ENCODE results near the gene ADAMTSL2.
"Not testable (repeated sequence)": the region's sequence is repeated elsewhere in the genome, so short reads cannot be mapped to it uniquely, and the experiment has no call there.

The ADAMTSL2 gene

DNA sequence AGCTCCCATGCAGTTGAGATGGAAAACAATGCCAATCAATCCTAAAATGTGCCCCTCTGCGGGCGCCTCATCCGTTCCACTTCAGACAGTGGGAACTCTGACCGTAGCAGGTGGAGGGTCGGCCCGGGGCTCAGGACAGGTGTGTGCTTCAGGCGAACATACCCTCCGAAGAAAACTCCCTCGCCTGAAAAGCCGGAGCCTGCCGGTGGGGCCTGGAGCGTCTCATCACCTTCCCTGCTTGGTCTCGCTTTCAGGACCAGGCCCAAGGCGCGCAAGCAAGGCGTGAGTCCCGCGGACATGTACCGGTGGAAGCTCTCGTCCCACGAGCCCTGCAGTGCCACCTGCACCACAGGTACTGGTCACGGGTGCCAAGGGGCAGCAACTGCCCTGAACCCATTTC is 26.4 kb downstream of the ADAMTSL2 start:
- DNase-seq, result no peak

DNA sequence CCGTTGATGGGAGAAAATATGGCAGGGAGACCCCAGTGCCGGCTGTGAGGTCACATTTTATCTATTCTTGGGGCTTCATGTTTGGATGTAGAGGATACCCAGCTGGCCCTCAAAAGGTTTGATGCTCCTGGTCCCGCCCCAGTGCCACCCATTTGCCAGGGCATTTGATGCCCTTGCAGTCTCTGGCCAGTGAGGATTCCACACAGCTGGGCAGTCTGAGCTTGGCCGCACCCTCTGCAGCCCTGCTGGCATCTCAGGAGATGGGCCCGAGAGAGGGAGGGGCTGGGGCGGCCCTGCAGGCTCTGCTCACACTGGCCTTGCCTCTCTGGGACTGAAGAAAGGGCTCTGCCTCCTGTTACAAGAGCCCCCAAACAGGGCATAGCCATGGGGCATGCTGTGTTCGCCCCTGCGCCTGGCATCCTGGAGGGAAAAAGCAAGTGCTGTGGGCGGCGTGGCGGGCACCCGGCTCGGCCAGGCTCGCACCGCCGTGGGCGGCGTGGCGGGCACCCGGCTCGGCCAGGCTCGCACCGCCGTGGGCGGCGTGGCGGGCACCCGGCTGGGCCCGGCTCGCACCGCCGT is 27.6 kb downstream of the ADAMTSL2 start:
- DNase-seq, result no peak

DNA sequence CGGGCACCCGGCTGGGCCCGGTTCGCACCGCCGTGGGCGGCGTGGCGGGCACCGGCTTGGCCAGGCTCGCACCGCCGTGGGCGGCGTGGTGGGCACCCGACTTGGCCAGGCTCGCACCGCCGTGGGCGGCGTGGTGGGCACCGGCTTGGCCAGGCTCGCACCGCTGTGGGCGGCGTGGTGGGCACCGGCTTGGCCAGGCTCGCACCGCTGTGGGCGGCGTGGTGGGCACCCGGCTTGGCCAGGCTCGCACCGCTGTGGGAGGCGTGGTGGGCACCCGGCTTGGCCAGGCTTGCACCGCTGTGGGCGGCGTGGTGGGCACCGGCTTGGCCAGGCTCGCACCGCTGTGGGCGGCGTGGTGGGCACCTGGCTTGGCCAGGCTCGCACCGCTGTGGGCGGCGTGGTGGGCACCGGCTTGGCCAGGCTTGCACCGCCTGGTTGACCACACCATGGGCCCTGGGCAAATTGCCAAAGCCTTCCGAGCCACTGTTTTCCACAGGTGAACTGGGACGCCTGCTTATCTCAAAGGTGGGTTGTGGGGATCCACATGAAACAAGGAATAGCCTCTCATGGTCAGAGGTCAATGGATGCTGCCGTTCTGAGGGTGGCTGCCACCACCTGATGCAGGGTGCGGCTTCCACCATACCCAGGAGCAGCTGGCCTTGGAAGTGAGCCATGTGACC is 28.2 kb downstream of the ADAMTSL2 start:
- no peak for DNase-seq

GRCh38 chr9:133563291-133563796 is 28.8 kb downstream of the ADAMTSL2 start:
- no peak for DNase-seq

DNA sequence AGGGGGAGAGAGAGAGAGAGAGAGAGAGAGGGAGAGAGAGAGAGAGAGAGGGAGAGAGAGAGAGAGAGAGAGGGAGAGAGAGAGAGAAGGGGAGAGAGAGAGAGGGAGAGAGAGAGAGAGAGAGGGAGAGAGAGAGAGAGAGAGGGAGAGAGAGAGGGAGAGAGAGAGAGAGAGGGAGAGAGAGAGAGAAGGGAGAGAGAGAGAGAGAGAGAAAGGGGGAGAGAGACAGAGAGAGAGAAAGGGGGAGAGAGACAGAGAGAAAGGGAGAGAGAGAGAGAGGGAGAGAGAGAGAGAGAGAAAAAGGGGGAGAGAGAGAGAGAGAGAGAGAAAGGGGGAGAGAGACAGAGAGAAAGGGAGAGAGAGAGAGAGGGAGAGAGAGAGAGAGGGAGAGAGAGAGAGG is 29.3 kb downstream of the ADAMTSL2 start:
- not testable (repeated sequence) for DNase-seq

DNA sequence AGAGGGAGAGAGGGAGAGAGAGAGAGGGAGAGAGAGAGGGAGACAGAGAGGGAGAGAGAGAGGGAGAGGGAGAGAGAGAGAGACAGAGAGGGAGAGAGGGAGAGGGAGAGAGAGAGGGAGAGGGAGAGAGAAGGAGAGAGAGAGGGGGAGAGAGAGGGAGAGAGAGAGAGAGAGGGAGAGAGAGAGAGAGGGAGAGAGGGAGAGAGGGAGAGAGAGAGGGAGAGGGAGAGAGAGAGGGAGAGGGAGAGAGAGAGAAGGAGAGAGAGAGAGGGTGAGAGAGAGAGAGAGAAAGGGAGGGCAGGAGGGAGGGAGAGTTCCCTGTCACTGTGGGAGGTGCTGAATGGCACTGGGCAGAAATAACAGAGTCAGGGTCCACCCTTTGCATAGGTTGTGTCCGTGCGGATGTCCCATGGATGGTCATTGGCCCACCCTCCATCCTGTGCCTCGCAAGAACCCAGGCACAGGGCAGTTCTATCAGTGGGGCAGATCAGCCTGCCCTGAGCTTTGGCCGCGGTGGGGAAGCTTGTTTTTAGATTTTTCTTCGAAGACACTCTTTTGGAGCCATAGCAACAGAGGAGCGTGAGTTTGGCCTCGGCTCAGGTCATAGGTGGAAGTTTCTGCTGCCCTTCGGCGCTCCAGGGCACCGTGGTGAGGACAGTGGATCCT is 30.1 kb downstream of the ADAMTSL2 start:
- DNase-seq, result no peak

- no peak for DNase-seq
These were observed 31.9 kb downstream of the ADAMTSL2 start for GRCh38 chr9:133566382-133566781.

DNA sequence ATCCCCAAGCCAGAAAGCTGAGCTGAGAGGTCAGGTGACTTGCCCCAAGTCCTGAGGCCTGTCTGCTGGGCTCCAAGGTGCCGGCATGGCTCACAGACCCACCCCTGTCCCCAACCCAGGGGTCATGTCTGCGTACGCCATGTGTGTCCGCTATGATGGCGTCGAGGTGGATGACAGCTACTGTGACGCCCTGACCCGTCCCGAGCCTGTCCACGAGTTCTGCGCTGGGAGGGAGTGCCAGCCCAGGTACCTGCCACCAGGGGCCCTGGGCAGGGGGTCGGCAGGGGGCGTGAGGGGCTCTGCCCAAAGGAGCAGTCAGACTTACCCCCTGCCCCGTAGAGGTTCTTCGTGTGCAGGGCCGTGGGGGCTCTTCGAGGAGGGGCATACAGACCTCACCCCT is 32.3 kb downstream of the ADAMTSL2 start:
- no peak for DNase-seq

- DNase-seq, result no peak
These were observed 33.7 kb downstream of the ADAMTSL2 start for GRCh38 chr9:133568186-133568585.

GRCh38 chr9:133569121-133569785 is 34.7 kb downstream of the ADAMTSL2 start:
- no peak for DNase-seq

- DNase-seq, result no peak
These were observed 35.6 kb downstream of the ADAMTSL2 start for GRCh38 chr9:133569891-133570690.

DNA sequence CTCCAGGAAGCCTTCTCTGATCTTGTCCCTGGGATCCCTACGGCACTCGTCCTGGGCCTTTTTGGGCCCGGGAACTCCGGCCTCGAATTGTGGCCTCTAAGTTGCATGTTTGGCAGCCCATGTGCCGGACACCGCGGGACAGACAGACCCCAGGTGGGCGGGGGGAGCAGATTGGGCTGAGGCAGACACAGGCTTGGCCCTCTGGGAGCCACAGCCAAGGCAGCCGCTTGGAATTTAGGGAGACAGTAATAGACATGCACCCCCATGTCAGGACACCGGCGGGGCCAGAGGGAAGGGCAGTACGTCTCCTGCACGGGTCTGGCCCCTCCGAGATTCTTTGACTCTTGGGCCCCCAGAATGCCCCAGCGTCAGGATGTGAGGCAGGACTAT is 36.2 kb downstream of the ADAMTSL2 start:
- DNase-seq, result no peak

GRCh38 chr9:133571391-133571890 is 36.9 kb downstream of the ADAMTSL2 start:
- no peak for DNase-seq

- DNase-seq, result no peak
These were observed 37.5 kb downstream of the ADAMTSL2 start for GRCh38 chr9:133571896-133572595.

- DNase-seq, result no peak
These were observed 38.4 kb downstream of the ADAMTSL2 start for GRCh38 chr9:133572821-133573361.

- DNase-seq, result no peak
These were observed 39.4 kb downstream of the ADAMTSL2 start for GRCh38 chr9:133573791-133574515.

- DNase-seq, result no peak
These were observed 40.3 kb downstream of the ADAMTSL2 start for GRCh38 chr9:133574771-133575170.

- DNase-seq, result no peak
These were observed 40.9 kb downstream of the ADAMTSL2 start for GRCh38 chr9:133575186-133576030.

DNA sequence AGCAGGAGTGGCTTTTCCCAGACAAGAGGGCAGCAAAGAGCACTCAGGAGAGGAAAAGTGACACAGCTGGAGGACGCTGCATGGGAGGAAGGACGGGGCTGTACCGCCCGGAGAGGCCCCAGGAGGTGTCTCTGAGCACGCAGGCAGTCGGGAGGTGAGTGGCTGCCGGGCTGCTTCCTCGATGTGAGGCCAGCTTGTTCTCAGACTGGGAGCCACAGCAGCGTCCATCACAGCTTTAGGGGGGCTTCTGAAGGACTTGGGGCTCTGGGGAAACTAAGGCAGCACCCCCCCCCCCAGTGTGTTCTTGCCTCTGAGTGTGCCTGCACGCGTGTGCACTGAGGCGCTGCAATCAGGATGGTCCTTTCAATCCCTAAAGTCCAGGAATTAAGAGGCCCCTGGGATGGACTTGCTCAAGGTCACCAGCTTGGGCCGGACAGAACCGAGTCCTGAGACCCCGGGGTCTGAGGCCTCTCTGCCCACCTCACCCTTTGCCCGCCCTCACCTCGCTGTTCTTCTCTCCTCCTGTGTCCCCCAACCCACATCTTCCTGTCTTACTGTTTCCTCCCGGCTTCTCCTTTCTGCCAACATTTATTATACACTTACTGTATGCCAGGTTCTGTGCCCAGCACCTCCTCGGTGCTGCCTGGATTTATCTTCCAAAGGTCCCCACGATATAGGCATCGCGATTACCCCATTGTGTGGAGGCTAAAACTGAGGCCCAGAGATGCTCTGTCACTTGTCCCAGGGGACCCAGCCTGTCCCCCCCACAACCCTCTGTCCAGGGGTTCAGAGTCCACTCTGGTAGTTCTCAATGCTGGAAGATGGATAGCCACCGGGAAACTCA is 41.7 kb downstream of the ADAMTSL2 start:
- no peak for DNase-seq
